BE2C (cell line): ENCODE measurements around the gene NAA38.

ENCODE experiments used
- DNase-seq: peaks from one replicate; pipeline ENCODE4 v3.0.0-alpha.2; 2020
- H3K27me3 ChIP-seq: fragments of 250-450 bp; sonication (Bioruptor Pico); 2 replicates; pipeline ENCODE4 v1.5.1; 2020; ENCODE audit warnings: mild to moderate bottlenecking
- H3K36me3 ChIP-seq: fragments of 250-450 bp; sonication (Bioruptor Pico); 2 replicates; pipeline ENCODE4 v1.5.1; 2020; ENCODE audit warnings: mild to moderate bottlenecking
- H3K4me1 ChIP-seq: fragments of 250-450 bp; sonication (Bioruptor Pico); 2 replicates; pipeline ENCODE4 v1.5.1; 2020
- H3K4me3 ChIP-seq: 2 replicates; pipeline ENCODE4 v1.5.1; 2011; ENCODE audit warnings: low read depth, low read length
- H3K9me3 ChIP-seq: fragments of 250-450 bp; sonication (Bioruptor Pico); 2 replicates; pipeline ENCODE4 v1.5.1; 2020
- TF ChIP-seq, protein P1 (sequence below): IDR thresholded peaks from 2 replicates; pipeline ENCODE4 v1.5.1; 2012; ENCODE audit warnings: mild to moderate bottlenecking, low read depth, low read length

Gene NAA38

DNA sequence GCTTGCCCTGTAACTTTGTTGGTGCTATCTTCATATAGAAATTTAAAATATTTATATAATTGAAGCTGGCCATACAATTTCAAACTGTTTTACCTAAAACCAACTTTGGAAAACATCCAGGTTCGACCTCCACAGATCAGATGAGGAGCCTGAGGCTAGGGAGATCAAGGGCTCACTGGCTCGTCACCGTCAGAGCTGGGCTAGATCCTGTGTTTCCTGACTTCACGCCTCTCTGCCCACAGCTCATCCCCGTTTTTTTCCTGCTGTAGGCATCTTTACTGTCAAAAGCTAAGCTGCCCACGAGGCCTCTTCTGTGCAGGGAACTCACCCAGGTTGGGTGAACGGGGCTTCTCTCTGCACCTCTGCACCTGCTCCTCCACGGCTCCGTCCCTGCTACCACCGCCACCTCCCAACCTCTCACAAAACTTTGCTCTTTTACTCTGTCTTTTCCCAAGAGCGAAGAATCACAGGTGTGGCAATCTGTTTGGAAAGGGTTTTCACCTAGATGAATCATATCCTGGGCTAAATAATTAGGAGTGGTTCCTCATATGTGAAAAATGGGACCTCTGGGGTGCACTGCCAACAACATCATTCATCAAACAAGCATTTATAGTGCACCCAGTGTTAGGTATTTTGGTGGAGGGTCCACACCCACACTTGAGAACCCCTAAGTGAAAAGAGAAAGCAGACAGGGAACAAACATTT is 48.1 kb downstream of the NAA38 start:
- no peak for DNase-seq
- TF ChIP-seq, protein P1, sequence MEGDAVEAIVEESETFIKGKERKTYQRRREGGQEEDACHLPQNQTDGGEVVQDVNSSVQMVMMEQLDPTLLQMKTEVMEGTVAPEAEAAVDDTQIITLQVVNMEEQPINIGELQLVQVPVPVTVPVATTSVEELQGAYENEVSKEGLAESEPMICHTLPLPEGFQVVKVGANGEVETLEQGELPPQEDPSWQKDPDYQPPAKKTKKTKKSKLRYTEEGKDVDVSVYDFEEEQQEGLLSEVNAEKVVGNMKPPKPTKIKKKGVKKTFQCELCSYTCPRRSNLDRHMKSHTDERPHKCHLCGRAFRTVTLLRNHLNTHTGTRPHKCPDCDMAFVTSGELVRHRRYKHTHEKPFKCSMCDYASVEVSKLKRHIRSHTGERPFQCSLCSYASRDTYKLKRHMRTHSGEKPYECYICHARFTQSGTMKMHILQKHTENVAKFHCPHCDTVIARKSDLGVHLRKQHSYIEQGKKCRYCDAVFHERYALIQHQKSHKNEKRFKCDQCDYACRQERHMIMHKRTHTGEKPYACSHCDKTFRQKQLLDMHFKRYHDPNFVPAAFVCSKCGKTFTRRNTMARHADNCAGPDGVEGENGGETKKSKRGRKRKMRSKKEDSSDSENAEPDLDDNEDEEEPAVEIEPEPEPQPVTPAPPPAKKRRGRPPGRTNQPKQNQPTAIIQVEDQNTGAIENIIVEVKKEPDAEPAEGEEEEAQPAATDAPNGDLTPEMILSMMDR: no peak
- no peaks in the 10 kb centered on the region for H3K4me1 ChIP-seq
- no peak overlapping the region for H3K4me3 ChIP-seq
- H3K27me3 ChIP-seq: no peaks in the 10 kb centered on the region
- H3K36me3 ChIP-seq: no peaks in the 10 kb centered on the region
- no peaks in the 10 kb centered on the region for H3K9me3 ChIP-seq

DNA sequence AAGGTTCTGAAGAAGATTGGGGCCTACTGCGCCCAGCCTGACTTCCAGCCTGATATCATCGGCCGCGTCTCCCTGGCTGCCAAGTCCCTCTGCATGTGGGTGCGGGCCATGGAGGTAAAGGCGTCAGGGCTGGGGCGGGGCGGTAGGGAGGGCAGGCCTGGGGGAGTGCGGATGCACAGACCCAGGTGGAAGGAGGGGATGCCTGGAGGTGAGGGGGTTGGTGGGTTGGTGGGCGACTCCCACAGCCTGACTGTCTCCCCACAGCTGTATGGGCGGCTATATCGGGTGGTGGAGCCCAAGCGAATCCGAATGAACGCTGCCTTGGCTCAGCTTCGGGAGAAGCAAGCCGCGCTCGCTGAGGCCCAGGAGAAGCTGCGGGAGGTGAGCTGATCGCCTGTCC is 50.2 kb downstream of the NAA38 start:
- Histone ChIP-seq H3K9me3 (no peaks in the 10 kb centered on the region), H3K36me3 (no peaks in the 10 kb centered on the region), H3K4me1 (no peaks in the 10 kb centered on the region), H3K4me3 (no peak overlapping the region), H3K27me3 (no peaks in the 10 kb centered on the region)
- DNase-seq: no peak
- TF ChIP-seq, protein P1: no peak
